Fibroblast of lung (primary cell): ENCODE results near the gene HSPB8. TPM values are rescaled to one million over a fixed set of nuclear protein-coding genes. Genes with fewer than 3 reads are reported as not detected.

ENCODE experiments used
- DNase-seq, 2 donors: peaks; one replicate each; pipeline versions ENCODE4 v3.0.0 to v3.0.0-alpha.2; 2010; ENCODE audit warnings: low read depth in 2 of 2
- H2AFZ ChIP-seq: 2 replicates; pipeline ENCODE4 v1.5.1; 2012; ENCODE audit warnings: low read length, control low read depth, inconsistent platforms
- H3K27ac ChIP-seq: 2 replicates; pipeline ENCODE4 v1.5.1; 2011; ENCODE audit warnings: low read length, control low read depth; ENCODE audit not compliant: insufficient read depth
- H3K27me3 ChIP-seq: 2 replicates; pipeline ENCODE4 v1.5.1; 2011; ENCODE audit warnings: mild to moderate bottlenecking, low read length; ENCODE audit not compliant: control insufficient read depth, insufficient read depth
- H3K36me3 ChIP-seq: 2 replicates; pipeline ENCODE4 v1.5.1; 2011; ENCODE audit warnings: low read length; ENCODE audit not compliant: control insufficient read depth, insufficient read depth
- H3K4me1 ChIP-seq: 2 replicates; pipeline ENCODE4 v1.5.1; 2011; ENCODE audit warnings: low read length; ENCODE audit not compliant: control insufficient read depth, insufficient read depth; ENCODE audit errors: extremely low read depth
- H3K4me2 ChIP-seq: 2 replicates; pipeline ENCODE4 v1.5.1; 2011; ENCODE audit warnings: low read length, control low read depth; ENCODE audit not compliant: insufficient read depth; ENCODE audit errors: extremely low read depth
- H3K4me3 ChIP-seq, 4 experiments: fragments of 200-600 bp in 1 of 4; sonication (generic) in 1 of 4; replicated peaks in 1 of 4; 2 replicates each; pipeline ENCODE4 v1.5.1; 2011 to 2016; ENCODE audit warnings: low read length in 4 of 4, low read depth in 3 of 4, mild to moderate bottlenecking in 3 of 4, control low read depth in 2 of 4, inconsistent platforms in 1 of 4, mixed read lengths in 1 of 4; ENCODE audit not compliant: insufficient read depth in 1 of 4; ENCODE audit errors: control extremely low read depth in 1 of 4
- H3K79me2 ChIP-seq: 2 replicates; pipeline ENCODE4 v1.5.1; 2012; ENCODE audit warnings: mild to moderate bottlenecking, low read length, inconsistent platforms; ENCODE audit not compliant: control insufficient read depth, insufficient read depth
- H3K9ac ChIP-seq: 2 replicates; pipeline ENCODE4 v1.5.1; 2011; ENCODE audit warnings: mild to moderate bottlenecking, low read length, control low read depth; ENCODE audit not compliant: insufficient read depth
- H3K9me3 ChIP-seq: 2 replicates; pipeline ENCODE4 v1.5.1; 2012; ENCODE audit warnings: low read depth, low read length; ENCODE audit not compliant: control insufficient read depth, insufficient read depth
- H4K20me1 ChIP-seq: 2 replicates; pipeline ENCODE4 v1.5.1; 2011; ENCODE audit warnings: low read length; ENCODE audit not compliant: control insufficient read depth, insufficient read depth; ENCODE audit errors: extremely low read depth
- CTCF ChIP-seq, 2 donors: IDR thresholded peaks in 1 of 2; conservative IDR thresholded peaks in 1 of 2; 1 replicate in 1 of 2; 2 replicates in 1 of 2; pipeline ENCODE4 v1.5.1; 2011 to 2012; ENCODE audit warnings: low read length in 2 of 2, control low read depth in 1 of 2, inconsistent platforms in 1 of 2, low read depth in 1 of 2, mild to moderate bottlenecking in 1 of 2
- EZH2 ChIP-seq: IDR thresholded peaks from 2 replicates; pipeline ENCODE4 v1.5.1; 2012; ENCODE audit warnings: low read length, control low read depth, mild to moderate bottlenecking; ENCODE audit errors: missing control alignments
- polyA plus RNA-seq, 2 donors: library from polyadenylated mRNA; depleted of rRNA in 1 of 2; stranded (reverse) in 1 of 2; unstranded in 1 of 2; fragments of >200 nt; gene quantifications; 2 replicates each; pipeline ENCODE4 v1.2.1, GENCODE V29; 2011 to 2012; ENCODE audit warnings: missing spikeins in 1 of 2
- total RNA-seq: library from RNA; depleted of rRNA; stranded (reverse); fragments of >200 nt; gene quantifications from 2 replicates; pipeline ENCODE4 v1.2.1, GENCODE V29; 2014

HSPB8 gene
- total and polyA plus RNA-seq, 2 donors (not counting 1 experiment from before 2014, with no cell fraction given): 23.8 to 42.4 TPM

GRCh38 chr12:119177056-119177325, 1.7 kb upstream of the HSPB8 start:
- no peak for DNase-seq
- no peak overlapping the region for H3K4me2 ChIP-seq
- H3K9ac ChIP-seq: no peak overlapping the region
- no peaks in the 10 kb centered on the region for H3K36me3 ChIP-seq
- H3K9me3 ChIP-seq: no peaks in the 10 kb centered on the region
- TF ChIP-seq CTCF (conservative IDR thresholded peaks at IDR 0.05 in 1 of 2, IDR thresholded peaks at IDR 0.05 in 1 of 2; ENCODE audit: low read depth in 1 of 2, low read length in 2 of 2) (no peak), EZH2 (no peak)
- H3K4me1 ChIP-seq: peaks cover 17% of the 10 kb centered on the region
- H3K27ac ChIP-seq: peak overlapping the region; percentile 33
- H2AFZ ChIP-seq: no peak overlapping the region
- H3K4me3 ChIP-seq: no peak overlapping the region
- H4K20me1 ChIP-seq: no peaks in the 10 kb centered on the region
- H3K27me3 ChIP-seq: peaks cover 5% of the 10 kb centered on the region
- H3K79me2 ChIP-seq: peaks cover 7% of the 10 kb centered on the region

- H3K27ac ChIP-seq: no peak overlapping the region
- no peak overlapping the region for H3K9ac ChIP-seq
- no peaks in the 10 kb centered on the region for H3K9me3 ChIP-seq
- TF ChIP-seq EZH2 (no peak), CTCF (conservative IDR thresholded peaks at IDR 0.05 in 1 of 2, IDR thresholded peaks at IDR 0.05 in 1 of 2; ENCODE audit: low read depth in 1 of 2, low read length in 2 of 2) (no peak)
- H4K20me1 ChIP-seq: no peaks in the 10 kb centered on the region
- H3K4me2 ChIP-seq: no peak overlapping the region
- no peak overlapping the region for H2AFZ ChIP-seq
- H3K36me3 ChIP-seq: no peaks in the 10 kb centered on the region
- no peak overlapping the region for H3K4me3 ChIP-seq
- H3K79me2 ChIP-seq: peaks cover 9% of the 10 kb centered on the region
- peaks cover 17% of the 10 kb centered on the region for H3K4me1 ChIP-seq
- peaks cover 2% of the 10 kb centered on the region for H3K27me3 ChIP-seq
- DNase-seq: no peak
Observed at GRCh38 chr12:119177724-119178380, 879 bp upstream of the HSPB8 start.

- H3K4me1 ChIP-seq: peaks cover 17% of the 10 kb centered on the region
- H3K27me3 ChIP-seq: no peaks in the 10 kb centered on the region
Observed at GRCh38 chr12:119179335-119180021, 747 bp downstream of the HSPB8 start.

More at GRCh38 chr12:119179335-119180021, 747 bp downstream of the HSPB8 start:
- Histone ChIP-seq H3K4me2 (peak overlapping the region; percentile 84), H4K20me1 (no peaks in the 10 kb centered on the region), H3K27ac (peak overlapping the region; percentile 84), H3K36me3 (no peaks in the 10 kb centered on the region), H3K9me3 (no peaks in the 10 kb centered on the region), H3K4me3 (peak overlapping the region; percentile 28 to 82 (median 56)), H3K79me2 (peaks cover 9% of the 10 kb centered on the region), H3K9ac (peak overlapping the region; percentile 50), H2AFZ (no peak overlapping the region)
- no peak for TF ChIP-seq EZH2
- TF ChIP-seq CTCF (conservative IDR thresholded peaks at IDR 0.05 in 1 of 2, IDR thresholded peaks at IDR 0.05 in 1 of 2; ENCODE audit: low read depth in 1 of 2, low read length in 2 of 2): no peak
- peak; percentile 49 to 79 for DNase-seq
